GM12878 (cell line): ENCODE results near the gene NFATC2.

Experiments used
- BCL3 ChIP-seq: IDR thresholded peaks from 2 replicates; pipeline ENCODE4 v1.6.1; 2011; ENCODE audit warnings: borderline replicate concordance, low read depth, mild to moderate bottlenecking, moderate library complexity, low read length; ENCODE audit not compliant: insufficient read depth, poor library complexity, severe bottlenecking
- POLR2AphosphoS2 ChIP-seq: IDR thresholded peaks from 2 replicates; pipeline ENCODE4 v1.6.1; 2011; ENCODE audit warnings: low read depth, mild to moderate bottlenecking, low read length, improper control_type of control experiment, moderate library complexity
- SMC3 ChIP-seq: IDR thresholded peaks from 2 replicates; pipeline ENCODE4 v1.6.1; 2011; ENCODE audit warnings: low read length, improper control_type of control experiment, borderline replicate concordance
- TBL1XR1 ChIP-seq: IDR thresholded peaks from 2 replicates; pipeline ENCODE4 v1.6.1; 2012; ENCODE audit warnings: low read depth, low read length, improper control_type of control experiment

- TF ChIP-seq SMC3 (no peak), POLR2AphosphoS2 (no peak), TBL1XR1 (no peak), BCL3 (no peak)
These were observed 133.2 kb downstream of the NFATC2 start for GRCh38 chr20:51409192-51409880.
